Activated CD8-positive, alpha-beta T cell treated with anti-CD3 and anti-CD28 coated beads for 36 hours (primary cell): ENCODE data around the gene FDPS. TPM values are rescaled to one million over a fixed set of nuclear protein-coding genes. Genes with fewer than 3 reads are reported as not detected.

Experiments
- ATAC-seq: fragments of 200-7000 bp; cut with Tn5 transposase; one replicate; pipeline ENCODE4 v1.10.0; 2021; ENCODE audit warnings: mild to moderate bottlenecking, moderate library complexity
- CTCF ChIA-PET: fragments of 350-600 bp; sonication (Branson Sonifier 250); formaldehyde crosslinking; loops from one replicate; lab custom pipeline; 2021; ENCODE audit warnings: antibody characterized with exemption; lab: Charles Lee
- POLR2A ChIA-PET: fragments of 350-600 bp; sonication (Branson Sonifier 250); formaldehyde crosslinking; loops from one replicate; lab custom pipeline; 2021; ENCODE audit warnings: antibody characterized with exemption; lab: Charles Lee
- DNase-seq: peaks from one replicate; pipeline ENCODE4 v3.0.0-alpha.2; 2020
- H3K27ac Mint-ChIP-seq: one replicate; pipeline ENCODE4 v1.8.0; 2021; ENCODE audit warnings: mild to moderate bottlenecking, mixed read lengths
- H3K27me3 Mint-ChIP-seq: one replicate; pipeline ENCODE4 v1.8.0; 2021; ENCODE audit warnings: mixed read lengths
- H3K36me3 Mint-ChIP-seq: one replicate; pipeline ENCODE4 v1.8.0; 2021; ENCODE audit warnings: low read depth, mixed read lengths
- H3K4me1 Mint-ChIP-seq: one replicate; pipeline ENCODE4 v1.8.0; 2021; ENCODE audit warnings: low read depth, mixed read lengths
- H3K4me3 Mint-ChIP-seq: one replicate; pipeline ENCODE4 v1.8.0; 2021; ENCODE audit warnings: mild to moderate bottlenecking, moderate library complexity, mixed read lengths
- H3K9me3 Mint-ChIP-seq: one replicate; pipeline ENCODE4 v1.8.0; 2021; ENCODE audit warnings: mixed read lengths
- CTCF ChIP-seq: fragments of 200-600 bp; IDR thresholded peaks from one replicate; pipeline ENCODE4 v1.8.0; 2022; ENCODE audit warnings: antibody characterized with exemption, mild to moderate bottlenecking
- intact Hi-C: fragments of 100-400 bp; cut with micrococcal nuclease; formaldehyde crosslinking; loops from one replicate; pipeline ENCODE4 v1.10.0; 2022
- total RNA-seq, 2 experiments: library from RNA; stranded (reverse); gene quantifications; one replicate each; pipeline ENCODE4 v1.2.3, GENCODE V29; 2021

The FDPS gene
- 100 to 1,000 TPM; 293 to 316 TPM for total RNA-seq

- TF ChIP-seq CTCF: no peak
- H3K27me3 Mint-ChIP-seq: no peaks in the 10 kb centered on the region
- peak; percentile 98 for ATAC-seq
- peaks cover 42% of the 10 kb centered on the region for H3K36me3 Mint-ChIP-seq
- POLR2A ChIA-PET: interaction anchor here (0.6 to 5.2 kb wide), 5 partner anchors 9 to 252 kb away, joined by 3 to 31 read pairs (median 4); partner anchors contain the start of gene RUSC1
- H3K27ac Mint-ChIP-seq: peak within 1 kb of the TSS; percentile 99
- peak; percentile 99 for DNase-seq
- peaks cover 29% of the 10 kb centered on the region for H3K4me1 Mint-ChIP-seq
- CTCF ChIA-PET: interaction anchor here (1.0 to 6.3 kb wide), 13 partner anchors 9 to 173 kb away, joined by 3 to 80 read pairs (median 5); partner anchors contain the start of genes CLK2, RUSC1, SCAMP3 and SLC50A1
- intact Hi-C loops: loop anchor here (5.0 kb wide), 1 partner anchor 46 kb away; the partner anchor contains the start of gene SCAMP3
- H3K9me3 Mint-ChIP-seq: no peaks in the 10 kb centered on the region
- peak within 1 kb of the TSS; percentile 92 for H3K4me3 Mint-ChIP-seq
These were observed at the start of gene FDPS for GRCh38 chr1:155308493-155309422. FDPS (plus strand) TSS chr1:155308866; CDS start chr1:155309790, 924 bp downstream.

- peaks cover 75% of the 10 kb centered on the region for H3K36me3 Mint-ChIP-seq
- no peak for TF ChIP-seq CTCF
- H3K9me3 Mint-ChIP-seq: no peaks in the 10 kb centered on the region
- intact Hi-C loops: loop anchor here (5.0 kb wide), 1 partner anchor 47 kb away; the partner anchor contains the start of gene FDPS
- no peaks in the 10 kb centered on the region for H3K27me3 Mint-ChIP-seq
- ATAC-seq: no peak
- peak overlapping the region; percentile 89 for H3K27ac Mint-ChIP-seq
- CTCF ChIA-PET: interaction anchor here (0.8 to 18.9 kb wide), 3 partner anchors 11 to 156 kb away, joined by 3 to 232 read pairs (median 5); no protein-coding TSS in a partner anchor
- peaks cover 40% of the 10 kb centered on the region for H3K4me1 Mint-ChIP-seq
- DNase-seq: no peak
- peak overlapping the region; percentile 96 for H3K4me3 Mint-ChIP-seq
- POLR2A ChIA-PET: interaction anchor here (1.0 to 4.7 kb wide), 6 partner anchors 9 to 63 kb away, joined by 3 to 37 read pairs (median 4); partner anchors contain the start of genes CLK2 and RUSC1
These were observed 48.4 kb upstream of the FDPS start for GRCh38 chr1:155260276-155260675.

- H3K4me1 Mint-ChIP-seq: peaks cover 31% of the 10 kb centered on the region
- DNase-seq (peak; percentile 47), ATAC-seq (peak; percentile 43)
- intact Hi-C loops: loop anchor here (5.0 kb wide), 1 partner anchor 46 kb away; the partner anchor contains the start of gene FDPS
- CTCF ChIA-PET: interaction anchor here (0.9 to 18.9 kb wide), 8 partner anchors 9 to 87 kb away, joined by 3 to 232 read pairs (median 4); partner anchors contain the start of genes FDPS, MTX1 and THBS3
- H3K4me3 Mint-ChIP-seq: peak overlapping the region; percentile 96
- H3K27ac Mint-ChIP-seq: peak overlapping the region; percentile 89
- H3K27me3 Mint-ChIP-seq: no peaks in the 10 kb centered on the region
- TF ChIP-seq CTCF: peak; percentile 17
- no peaks in the 10 kb centered on the region for H3K9me3 Mint-ChIP-seq
- POLR2A ChIA-PET: interaction anchor here (0.6 to 4.7 kb wide), 11 partner anchors 10 to 62 kb away, joined by 3 to 37 read pairs (median 3); partner anchors contain the start of genes CLK2, MTX1 and RUSC1
- peaks cover 76% of the 10 kb centered on the region for H3K36me3 Mint-ChIP-seq
These were observed 47.2 kb upstream of the FDPS start for GRCh38 chr1:155261493-155261851.

GRCh38 chr1:155261852-155262673, 46.6 kb upstream of the FDPS start, which contains the start of gene SCAMP3:
SCAMP3 (minus strand) TSS chr1:155262360; CDS start chr1:155262151, 209 bp downstream.
- DNase-seq (peak; percentile 97), ATAC-seq (peak; percentile 93)
- ChIA-PET POLR2A (interaction anchor here (0.6 to 4.7 kb wide), 11 partner anchors 8 to 60 kb away, joined by 3 to 37 read pairs (median 3); partner anchors contain the start of genes CLK2 and MTX1), CTCF (interaction anchor here (0.7 to 18.9 kb wide), 8 partner anchors 8 to 87 kb away, joined by 3 to 232 read pairs (median 3); partner anchors contain the start of genes FDPS, MTX1 and THBS3)
- intact Hi-C loops: loop anchor here (5.0 kb wide), 1 partner anchor 45 kb away; the partner anchor contains the start of gene FDPS
- Mint-ChIP-seq H3K4me1 (peaks cover 29% of the 10 kb centered on the region), H3K4me3 (peak within 1 kb of the TSS; percentile 96), H3K36me3 (peaks cover 76% of the 10 kb centered on the region), H3K27me3 (no peaks in the 10 kb centered on the region), H3K27ac (peak within 1 kb of the TSS; percentile 89), H3K9me3 (no peaks in the 10 kb centered on the region)
- no peak for TF ChIP-seq CTCF
